WERI-Rb-1 (cell line): ENCODE results near the gene DRG2.
A peak's percentile ranks its signal among the peaks of the same experiment; 100 is the strongest.

Experiments used
- DNase-seq: peaks from one replicate; pipeline ENCODE4 v3.0.0-alpha.2; 2020
- H3K27ac ChIP-seq: fragments of 250-450 bp; sonication (Bioruptor Pico); 2 replicates; pipeline ENCODE4 v1.5.1; 2020; ENCODE audit warnings: mild to moderate bottlenecking, moderate library complexity
- H3K27me3 ChIP-seq: fragments of 250-450 bp; sonication (Bioruptor Pico); 2 replicates; pipeline ENCODE4 v1.5.1; 2021; ENCODE audit warnings: mild to moderate bottlenecking, low read depth, moderate library complexity; ENCODE audit not compliant: insufficient read depth, severe bottlenecking
- H3K36me3 ChIP-seq: fragments of 250-450 bp; sonication (Bioruptor Pico); 2 replicates; pipeline ENCODE4 v1.5.1; 2020; ENCODE audit warnings: mild to moderate bottlenecking, moderate library complexity
- H3K4me3 ChIP-seq: 2 replicates; pipeline ENCODE4 v1.5.1; 2011; ENCODE audit warnings: low read depth, mild to moderate bottlenecking, control low read depth, low read length
- H3K9me3 ChIP-seq: fragments of 250-450 bp; sonication (Bioruptor Pico); 2 replicates; pipeline ENCODE4 v1.5.1; 2021; ENCODE audit warnings: mild to moderate bottlenecking, moderate library complexity; ENCODE audit not compliant: severe bottlenecking
- CTCF ChIP-seq: IDR thresholded peaks from 2 replicates; pipeline ENCODE4 v1.5.1; 2011; ENCODE audit warnings: low read depth, mild to moderate bottlenecking, control low read depth, inconsistent platforms, low read length

DRG2 gene

GRCh38 chr17:18139092-18139491 is 51.3 kb downstream of the DRG2 start:
- Histone ChIP-seq H3K36me3 (no peaks in the 10 kb centered on the region), H3K27ac (no peak overlapping the region), H3K27me3 (no peaks in the 10 kb centered on the region), H3K9me3 (no peaks in the 10 kb centered on the region), H3K4me3 (no peak overlapping the region)
- TF ChIP-seq CTCF: no peak
- no peak for DNase-seq

GRCh38 chr17:18139498-18139897 is 51.8 kb downstream of the DRG2 start:
- Histone ChIP-seq H3K36me3 (no peaks in the 10 kb centered on the region), H3K27ac (no peak overlapping the region), H3K9me3 (no peaks in the 10 kb centered on the region), H3K27me3 (no peaks in the 10 kb centered on the region), H3K4me3 (no peak overlapping the region)
- no peak for TF ChIP-seq CTCF
- DNase-seq: no peak

- no peak overlapping the region for H3K4me3 ChIP-seq
- H3K36me3 ChIP-seq: no peaks in the 10 kb centered on the region
- TF ChIP-seq CTCF: peak; percentile 57
- peak; percentile 30 for DNase-seq
- no peaks in the 10 kb centered on the region for H3K27me3 ChIP-seq
- no peak overlapping the region for H3K27ac ChIP-seq
- H3K9me3 ChIP-seq: no peaks in the 10 kb centered on the region
Observed at GRCh38 chr17:18139949-18140348, 52.2 kb downstream of the DRG2 start.

- no peaks in the 10 kb centered on the region for H3K27me3 ChIP-seq
- DNase-seq: no peak
Observed at GRCh38 chr17:18140648-18141047, 52.9 kb downstream of the DRG2 start.

GRCh38 chr17:18141210-18141803 is 53.6 kb downstream of the DRG2 start:
- H3K36me3 ChIP-seq: no peaks in the 10 kb centered on the region
- H3K9me3 ChIP-seq: no peaks in the 10 kb centered on the region
- peak; percentile 26; the same call in 1 of the 2 replicates for TF ChIP-seq CTCF
- DNase-seq: no peak
- no peak overlapping the region for H3K4me3 ChIP-seq
- no peaks in the 10 kb centered on the region for H3K27me3 ChIP-seq
- no peak overlapping the region for H3K27ac ChIP-seq

More at GRCh38 chr17:18140648-18141047, 52.9 kb downstream of the DRG2 start:
- Histone ChIP-seq H3K27ac (no peak overlapping the region), H3K9me3 (no peaks in the 10 kb centered on the region), H3K36me3 (no peaks in the 10 kb centered on the region), H3K4me3 (no peak overlapping the region)
- no peak for TF ChIP-seq CTCF

GRCh38 chr17:18142417-18142816 is 54.7 kb downstream of the DRG2 start:
- H3K4me3 ChIP-seq: no peak overlapping the region
- H3K9me3 ChIP-seq: no peaks in the 10 kb centered on the region
- no peaks in the 10 kb centered on the region for H3K27me3 ChIP-seq
- DNase-seq: no peak
- no peaks in the 10 kb centered on the region for H3K36me3 ChIP-seq
- no peak overlapping the region for H3K27ac ChIP-seq
- no peak for TF ChIP-seq CTCF
